Endothelial cell of umbilical vein (primary cell): ENCODE results near the gene XXYLT1. TPM values are rescaled to one million over a fixed set of nuclear protein-coding genes. Genes with fewer than 3 reads are reported as not detected.

Experiments
- BruUV-seq: library from RNA; stranded (reverse); fragments of 400-500 nt; replicated peaks from 2 replicates; lab custom pipeline; 2021; lab: Mats Ljungman, UMichigan
- CTCF ChIA-PET: fragments of 300-600, 350-600 bp; sonication (Branson Sonifier 250); formaldehyde crosslinking; loops from one replicate; lab custom pipeline; 2021; ENCODE audit warnings: antibody characterized with exemption, inconsistent platforms; lab: Charles Lee
- POLR2A ChIA-PET: fragments of 300-600, 350-600 bp; sonication (Branson Sonifier 250); formaldehyde crosslinking; loops from one replicate; lab custom pipeline; 2021; ENCODE audit warnings: antibody characterized with exemption, inconsistent platforms; lab: Charles Lee
- DNase-seq: peaks from one replicate; pipeline ENCODE4 v3.0.0-alpha.2; 2011; ENCODE audit warnings: low read depth, low spot score
- FAIRE-seq: peaks from 2 replicates; lab custom pipeline; 2011; peaks lifted over from hg19 to GRCh38; lab: Jason Lieb, UNC
- H2AFZ ChIP-seq: 2 replicates; pipeline ENCODE4 v1.6.0; 2012; ENCODE audit warnings: low read depth, low read length, control low read depth, inconsistent platforms
- H3K27ac ChIP-seq: 2 replicates; pipeline ENCODE4 v1.5.1; 2011; ENCODE audit warnings: low read depth, mild to moderate bottlenecking, control low read depth, low read length, moderate library complexity; ENCODE audit not compliant: insufficient read depth
- H3K27me3 ChIP-seq, 2 experiments: 2 replicates each; pipeline versions ENCODE4 v1.6.0 to v1.6.1; 2011; ENCODE audit warnings: low read length in 2 of 2, mixed read lengths in 1 of 2; ENCODE audit not compliant: control insufficient read depth in 2 of 2, insufficient read depth in 2 of 2
- H3K36me3 ChIP-seq, 2 experiments: 2 replicates in 1 of 2; 3 replicates in 1 of 2; pipeline ENCODE4 v1.5.1; 2011; ENCODE audit warnings: low read length in 2 of 2, mild to moderate bottlenecking in 1 of 2, moderate library complexity in 1 of 2; ENCODE audit not compliant: control insufficient read depth in 2 of 2, insufficient read depth in 2 of 2; ENCODE audit errors: extremely low read depth in 1 of 2
- H3K4me1 ChIP-seq: 3 replicates; pipeline ENCODE4 v1.5.1; 2011; ENCODE audit warnings: mild to moderate bottlenecking, low read length; ENCODE audit not compliant: control insufficient read depth, insufficient read depth; ENCODE audit errors: extremely low read depth
- H3K4me2 ChIP-seq: 2 replicates; pipeline ENCODE4 v1.6.1; 2011; ENCODE audit warnings: low read length, control low read depth, mixed read lengths; ENCODE audit not compliant: insufficient read depth
- H3K4me3 ChIP-seq, 3 experiments: fragments of 200-600 bp in 1 of 3; sonication (generic), shearing (Covaris generic) in 1 of 3; replicated peaks in 1 of 3; 2 replicates each; pipeline ENCODE4 v1.5.1; 2011 to 2016; ENCODE audit warnings: control low read depth in 3 of 3, low read length in 3 of 3, mild to moderate bottlenecking in 2 of 3, inconsistent platforms in 1 of 3, low read depth in 1 of 3, moderate library complexity in 1 of 3; ENCODE audit not compliant: insufficient read depth in 1 of 3
- H3K79me2 ChIP-seq: 2 replicates; pipeline ENCODE4 v1.6.0; 2012; ENCODE audit warnings: low read length, inconsistent platforms; ENCODE audit not compliant: control insufficient read depth, insufficient read depth
- H3K9ac ChIP-seq: replicated peaks from 2 replicates; pipeline ENCODE3; 2011; ENCODE audit warnings: low read length, control low read depth; ENCODE audit not compliant: insufficient read depth; ENCODE audit errors: extremely low read depth
- H3K9me1 ChIP-seq: replicated peaks from 3 replicates; pipeline ENCODE4 v1.6.0; 2011; ENCODE audit warnings: mild to moderate bottlenecking, low read length; ENCODE audit not compliant: control insufficient read depth, insufficient read depth; ENCODE audit errors: extremely low read depth
- H3K9me3 ChIP-seq: replicated peaks from 2 replicates; pipeline ENCODE4 v1.5.1; 2012; ENCODE audit warnings: low read length, inconsistent platforms; ENCODE audit not compliant: control insufficient read depth, insufficient read depth
- H4K20me1 ChIP-seq: replicated peaks from 2 replicates; pipeline ENCODE3; 2011; ENCODE audit warnings: mild to moderate bottlenecking, low read length; ENCODE audit not compliant: control insufficient read depth, insufficient read depth; ENCODE audit errors: extremely low read depth
- CTCF ChIP-seq, 2 donors: IDR thresholded peaks; 1 replicate in 1 of 2; 2 replicates in 1 of 2; pipeline ENCODE4 v1.5.1; 2011; ENCODE audit warnings: low read length in 2 of 2, mild to moderate bottlenecking in 2 of 2, moderate library complexity in 2 of 2, control low read depth in 1 of 2, inconsistent platforms in 1 of 2, low read depth in 1 of 2; ENCODE audit not compliant: insufficient read depth in 1 of 2; ENCODE audit errors: extremely low read depth in 1 of 2
- GATA2 ChIP-seq: IDR thresholded peaks from 2 replicates; pipeline ENCODE4 v1.7.0; 2011; ENCODE audit warnings: low read depth, mild to moderate bottlenecking, moderate library complexity, mixed read lengths, low read length; ENCODE audit not compliant: insufficient read length, insufficient read depth
- JUN ChIP-seq: IDR thresholded peaks from 2 replicates; pipeline ENCODE4 v1.6.1; 2011; ENCODE audit warnings: borderline replicate concordance, low read depth; ENCODE audit not compliant: insufficient read length, insufficient read depth
- MAX ChIP-seq: IDR thresholded peaks from 2 replicates; pipeline ENCODE4 v1.6.1; 2011; ENCODE audit not compliant: insufficient read depth, insufficient read length
- MYC ChIP-seq: IDR thresholded peaks from one replicate; pipeline ENCODE4 v1.6.1; 2011; ENCODE audit warnings: mild to moderate bottlenecking, low read depth, low read length
- POLR2A ChIP-seq: IDR thresholded peaks from 2 replicates; pipeline ENCODE4 v1.6.1; 2012; ENCODE audit warnings: low read depth, mild to moderate bottlenecking, control low read depth, low read length
- POLR2AphosphoS5 ChIP-seq: IDR thresholded peaks from 2 replicates; pipeline ENCODE4 v1.6.1; 2012; ENCODE audit warnings: low read depth, mild to moderate bottlenecking, control low read depth, low read length, moderate library complexity; ENCODE audit not compliant: insufficient read depth
- dilution Hi-C: fragments of 300-500 bp; cut with MboI; formaldehyde crosslinking; loops from one replicate; pipeline ENCODE4 v1.15.0; 2019; ENCODE audit warnings: low sequenced_read_pairs; ENCODE audit not compliant: extremely low pct_ligation_motif_present
- intact Hi-C: fragments of 100-400 bp; cut with micrococcal nuclease; formaldehyde crosslinking; loops from one replicate; pipeline ENCODE4 v1.10.0; 2022
- polyA plus RNA-seq, 4 experiments: library from polyadenylated mRNA; depleted of rRNA in 3 of 4; stranded (reverse) in 3 of 4; unstranded in 1 of 4; fragments of >200 nt; gene quantifications; 2 replicates each; pipeline versions ENCODE4 v1.2.1 to v1.2.3, GENCODE V29; 2011 to 2012; ENCODE audit warnings: missing spikeins in 1 of 4
- total RNA-seq: library from RNA; stranded (reverse); gene quantifications from 2 replicates; pipeline ENCODE4 v1.2.3, GENCODE V29; 2021

The XXYLT1 gene
- total and polyA plus RNA-seq, 2 donors (not counting 3 experiments of a cell fraction or from before 2014, with no cell fraction given): 54.4 to 78.1 TPM

GRCh38 chr3:195028877-195029606, 241.9 kb downstream of the XXYLT1 start:
- TSS peak; percentile 44 for BruUV-seq

More at GRCh38 chr3:195028877-195029606, 241.9 kb downstream of the XXYLT1 start:
- dilution Hi-C loops: no loop called here
- ChIA-PET POLR2A (interaction anchor here (0.5 to 0.9 kb wide), 2 partner anchors 30 to 98 kb away, joined by 3 read pairs; no protein-coding TSS in a partner anchor), CTCF (interaction anchor here (0.8 to 4.2 kb wide), 5 partner anchors 8 to 346 kb away, joined by 3 to 22 read pairs (median 5); no protein-coding TSS in a partner anchor)
- no peak overlapping the region for H2AFZ ChIP-seq
- H3K36me3 ChIP-seq: no peaks in the 10 kb centered on the region
- FAIRE-seq: peak; percentile 83
- no peaks in the 10 kb centered on the region for H3K9me1 ChIP-seq
- no peaks in the 10 kb centered on the region for H3K9me3 ChIP-seq
- TF ChIP-seq MYC: no peak
- TF ChIP-seq JUN: peak; percentile 20
- peak; percentile 46 for TF ChIP-seq GATA2
- TF ChIP-seq POLR2A: no peak
- TF ChIP-seq CTCF (IDR thresholded peaks at IDR 0.05; ENCODE audit: extremely low read depth in 1 of 2, insufficient read depth in 1 of 2, low read depth in 1 of 2, low read length in 2 of 2): no peak
- no peak for TF ChIP-seq MAX
- TF ChIP-seq POLR2AphosphoS5: no peak
- no peaks in the 10 kb centered on the region for H4K20me1 ChIP-seq
- peak; percentile 88 for DNase-seq
- intact Hi-C loops: no loop called here
- peak overlapping the region; percentile 56 for H3K27ac ChIP-seq
- peaks cover 50% of the 10 kb centered on the region for H3K4me1 ChIP-seq
- no peak overlapping the region for H3K4me2 ChIP-seq
- H3K9ac ChIP-seq: no peak overlapping the region
- no peaks in the 10 kb centered on the region for H3K79me2 ChIP-seq
- H3K27me3 ChIP-seq: no peaks in the 10 kb centered on the region
- no peak overlapping the region for H3K4me3 ChIP-seq
